IMR-90 (cell line): ENCODE measurements around the gene BIRC5. TPM values are rescaled to one million over a fixed set of nuclear protein-coding genes. Genes with fewer than 3 reads are reported as not detected.

Experiments
- ATAC-seq: fragments of 200-7000 bp; cut with Tn5 transposase; 2 replicates; pipeline ENCODE4 v1.9.1; 2020; ENCODE audit warnings: low read depth, mild to moderate bottlenecking, moderate library complexity
- BruUV-seq: library from RNA; stranded (reverse); fragments of 400-500 nt; replicated peaks from 2 replicates; lab custom pipeline; 2021; lab: Mats Ljungman, UMichigan
- CTCF ChIA-PET: fragments of 300-600 bp; formaldehyde crosslinking; extraction: SDS; loops from one replicate; lab custom pipeline; 2021; ENCODE audit warnings: antibody characterized with exemption; lab: Yijun Ruan, JAX
- POLR2A ChIA-PET: fragments of 300-600 bp; sonication (Branson Sonifier 250); formaldehyde crosslinking; loops from one replicate; lab custom pipeline; 2022; ENCODE audit warnings: antibody characterized with exemption; ENCODE audit not compliant: unreplicated experiment; lab: Charles Lee
- DNase-seq: peaks from one replicate; pipeline ENCODE4 v3.0.0; 2013
- H2AFZ ChIP-seq: replicated peaks from 2 replicates; pipeline ENCODE3; 2013; ENCODE audit warnings: low read length, mild to moderate bottlenecking; ENCODE audit not compliant: poor library complexity
- H2AK5ac ChIP-seq: 2 replicates; pipeline ENCODE4 v1.6.1; 2013; ENCODE audit warnings: low read depth, low read length, inconsistent platforms
- H2AK9ac ChIP-seq: replicated peaks from 2 replicates; pipeline ENCODE3; 2013; ENCODE audit warnings: mild to moderate bottlenecking, low read depth, low read length, moderate library complexity; ENCODE audit not compliant: poor library complexity
- H2BK120ac ChIP-seq: 2 replicates; pipeline ENCODE4 v1.6.1; 2013; ENCODE audit warnings: low read depth, low read length, inconsistent platforms
- H2BK15ac ChIP-seq: 3 replicates; pipeline ENCODE4 v1.6.1; 2013; ENCODE audit warnings: low read depth, low read length, inconsistent platforms
- H2BK20ac ChIP-seq: 2 replicates; pipeline ENCODE4 v1.6.1; 2013; ENCODE audit warnings: low read depth, mild to moderate bottlenecking, inconsistent platforms, low read length, moderate library complexity
- H2BK5ac ChIP-seq: 2 replicates; pipeline ENCODE4 v1.6.1; 2013; ENCODE audit warnings: mild to moderate bottlenecking, low read depth, low read length, inconsistent platforms; ENCODE audit not compliant: poor library complexity, severe bottlenecking
- H3K14ac ChIP-seq: replicated peaks from 2 replicates; pipeline ENCODE4 v1.6.1; 2013; ENCODE audit warnings: low read depth, low read length, inconsistent platforms
- H3K18ac ChIP-seq: 2 replicates; pipeline ENCODE4 v1.6.1; 2013; ENCODE audit warnings: low read depth, low read length, control low read depth
- H3K23ac ChIP-seq: 2 replicates; pipeline ENCODE4 v1.6.1; 2013; ENCODE audit warnings: low read depth, low read length, inconsistent platforms
- H3K27ac ChIP-seq: 2 replicates; pipeline ENCODE4 v1.5.1; 2013; ENCODE audit warnings: mild to moderate bottlenecking, control low read depth, low read length; ENCODE audit not compliant: insufficient read depth
- H3K27me3 ChIP-seq: 2 replicates; pipeline ENCODE4 v1.6.1; 2013; ENCODE audit warnings: low read length; ENCODE audit not compliant: control insufficient read depth, insufficient read depth
- H3K36me3 ChIP-seq: 2 replicates; pipeline ENCODE4 v1.6.1; 2013; ENCODE audit warnings: low read length, mixed read lengths; ENCODE audit not compliant: control insufficient read depth, insufficient read depth
- H3K4ac ChIP-seq: 2 replicates; pipeline ENCODE4 v1.6.1; 2013; ENCODE audit warnings: low read depth, low read length, inconsistent platforms
- H3K4me1 ChIP-seq: 2 replicates; pipeline ENCODE4 v1.6.1; 2013; ENCODE audit warnings: low read length, mixed read lengths; ENCODE audit not compliant: control insufficient read depth, insufficient read depth
- H3K4me2 ChIP-seq: 2 replicates; pipeline ENCODE4 v1.6.1; 2013; ENCODE audit warnings: low read depth, mild to moderate bottlenecking, control low read depth, low read length, moderate library complexity
- H3K4me3 ChIP-seq: 2 replicates; pipeline ENCODE4 v1.5.1; 2013; ENCODE audit warnings: low read depth, mild to moderate bottlenecking, control low read depth, low read length, moderate library complexity; ENCODE audit not compliant: insufficient read depth
- H3K56ac ChIP-seq: 2 replicates; pipeline ENCODE4 v1.6.1; 2013; ENCODE audit warnings: low read length, inconsistent platforms; ENCODE audit not compliant: insufficient read depth; ENCODE audit errors: extremely low read depth
- H3K79me1 ChIP-seq, 2 experiments: 2 replicates each; pipeline ENCODE4 v1.6.1; 2013; ENCODE audit warnings: low read length in 2 of 2, inconsistent platforms in 1 of 2, low read depth in 1 of 2
- H3K9ac ChIP-seq: 2 replicates; pipeline ENCODE4 v1.6.1; 2013; ENCODE audit warnings: low read depth, low read length, control low read depth
- H3K9me1 ChIP-seq: 2 replicates; pipeline ENCODE4 v1.6.1; 2013; ENCODE audit warnings: low read length, inconsistent platforms; ENCODE audit not compliant: insufficient read depth
- H3K9me3 ChIP-seq: 2 replicates; pipeline ENCODE4 v1.6.1; 2013; ENCODE audit warnings: low read length; ENCODE audit not compliant: control insufficient read depth, insufficient read depth
- H4K20me1 ChIP-seq: 2 replicates; pipeline ENCODE4 v1.6.1; 2013; ENCODE audit warnings: low read length, inconsistent platforms; ENCODE audit not compliant: insufficient read depth
- H4K5ac ChIP-seq: 2 replicates; pipeline ENCODE4 v1.6.1; 2013; ENCODE audit warnings: mild to moderate bottlenecking, low read depth, low read length, control low read depth
- H4K8ac ChIP-seq, 2 experiments: 2 replicates each; pipeline ENCODE4 v1.6.1; 2013; ENCODE audit warnings: low read depth in 2 of 2, low read length in 2 of 2, control low read depth in 1 of 2, inconsistent platforms in 1 of 2
- H4K91ac ChIP-seq: 2 replicates; pipeline ENCODE4 v1.6.1; 2013; ENCODE audit warnings: low read depth, low read length, inconsistent platforms; ENCODE audit not compliant: insufficient read depth
- MAFK ChIP-seq: IDR thresholded peaks from 2 replicates; pipeline ENCODE4 v1.6.1; 2012; ENCODE audit warnings: low read depth, low read length, improper control_type of control experiment
- USF2 ChIP-seq: fragments of 150-350 bp; IDR thresholded peaks from 2 replicates; pipeline ENCODE4 v1.6.1; 2017; ENCODE audit warnings: mild to moderate bottlenecking, antibody characterized with exemption, low read length, low read depth
- WGBS, 2 experiments: methylation state at CpG; one replicate each; pipeline versions ENCODE4 v1.1.5 to v1.1.7; 2013; ENCODE audit warnings: missing lambda C conversion rate in 2 of 2; ENCODE audit not compliant: insufficient read length in 1 of 2; ENCODE audit errors: extremely low coverage in 2 of 2; 5-methylcytosine and 5-hydroxymethylcytosine counted together
- dilution Hi-C: fragments of 300-500 bp; cut with HindIII; formaldehyde crosslinking; loops from one replicate; pipeline ENCODE4 v1.14.3; 2018; ENCODE audit warnings: low sequenced_read_pairs; ENCODE audit not compliant: unreplicated experiment
- in situ Hi-C: fragments of 300-500 bp; cut with MboI; formaldehyde crosslinking; loops from 3 replicates; pipeline ENCODE4 v1.14.3; 2019; ENCODE audit warnings: low sequenced_read_pairs, inconsistent platforms, mixed read lengths
- intact Hi-C: fragments of 100-400 bp; cut with micrococcal nuclease; formaldehyde crosslinking; loops from 2 replicates; pipeline ENCODE4 v1.10.0; 2022
- polyA plus RNA-seq, 3 experiments: library from polyadenylated mRNA; depleted of rRNA; stranded (reverse); fragments of >200 nt; gene quantifications; 2 replicates each; pipeline ENCODE4 v1.2.3, GENCODE V29; 2012; ENCODE audit warnings: low replicate concordance in 1 of 3
- total RNA-seq: library from RNA; depleted of rRNA; stranded (reverse); fragments of >200 nt; gene quantifications from 2 replicates; pipeline ENCODE4 v1.2.3, GENCODE V29; 2012

Gene BIRC5
- total and polyA plus RNA-seq, 2 of the 4 experiments (the other 2 are of a cell fraction), result 16.6 to 52.7 TPM

- Histone ChIP-seq H2AFZ (peak overlapping the region; percentile 70), H2BK120ac (no peak overlapping the region), H3K27ac (no peak overlapping the region), H3K27me3 (peaks cover 57% of the 10 kb centered on the region), H2AK5ac (no peak overlapping the region), H3K4me1 (peaks cover 13% of the 10 kb centered on the region; the same call in 1 of the 2 replicates), H3K9me3 (peaks cover 5% of the 10 kb centered on the region), H3K9ac (no peak overlapping the region), H3K18ac (no peak overlapping the region), H4K8ac (no peak overlapping the region), H3K79me1 (no peaks in the 10 kb centered on the region), H3K56ac (no peak overlapping the region), H3K9me1 (no peaks in the 10 kb centered on the region), H4K20me1 (no peaks in the 10 kb centered on the region), H3K36me3 (no peaks in the 10 kb centered on the region), H3K4me2 (peak overlapping the region; percentile 5; the same call in 1 of the 2 replicates), H4K91ac (no peak overlapping the region), H4K5ac (no peak overlapping the region), H2AK9ac (no peak overlapping the region), H2BK20ac (no peak overlapping the region), H3K4me3 (no peak overlapping the region), H2BK15ac (no peak overlapping the region), H3K23ac (no peak overlapping the region), H2BK5ac (no peak overlapping the region), H3K4ac (no peak overlapping the region), H3K14ac (no peak overlapping the region)
- ChIA-PET CTCF (no interaction called here), POLR2A (no interaction called here)
- TF ChIP-seq MAFK (no peak), USF2 (peak; percentile 35; the same call in 1 of the 2 replicates)
- dilution Hi-C loops, result no loop called here
- peak; percentile 90 for DNase-seq
- ATAC-seq, result peak; percentile 66
- no TSS peak for BruUV-seq
- intact Hi-C loops, result no loop called here
- in situ Hi-C loops, result no loop called here
- 28% methylated on average over 3 of the region's 17 CpGs; no CpG with 5 or more reads in 1 of the 2 experiments for WGBS, 2 experiments
Measured at GRCh38 chr17:78272181-78272913, 58.3 kb downstream of the BIRC5 start.
